RWPE1 (cell line): ENCODE data around the gene ZFPM1.

Experiments used
- CTCF ChIA-PET: fragments of 350-600 bp; sonication (Branson Sonifier 250); formaldehyde crosslinking; extraction: SDS; loops from one replicate; lab custom pipeline; 2021; lab: Yijun Ruan, JAX
- POLR2A ChIA-PET: fragments of 400-600 bp; formaldehyde crosslinking; extraction: SDS; loops from one replicate; lab custom pipeline; 2020; ENCODE audit warnings: antibody characterized with exemption; ENCODE audit not compliant: low non-redundant PET; lab: Yijun Ruan, JAX
- DNase-seq: peaks from one replicate; pipeline ENCODE4 v3.0.0; 2012; ENCODE audit warnings: low spot score
- H3K27ac ChIP-seq: fragments of 450-650 bp; 2 replicates; pipeline ENCODE4 v1.5.1; 2017
- TF ChIP-seq, protein P1 (sequence below): fragments of 450-650 bp; conservative IDR thresholded peaks from 2 replicates; pipeline ENCODE4 v1.5.1; 2017; ENCODE audit warnings: low read depth, mild to moderate bottlenecking

ZFPM1 gene

DNA sequence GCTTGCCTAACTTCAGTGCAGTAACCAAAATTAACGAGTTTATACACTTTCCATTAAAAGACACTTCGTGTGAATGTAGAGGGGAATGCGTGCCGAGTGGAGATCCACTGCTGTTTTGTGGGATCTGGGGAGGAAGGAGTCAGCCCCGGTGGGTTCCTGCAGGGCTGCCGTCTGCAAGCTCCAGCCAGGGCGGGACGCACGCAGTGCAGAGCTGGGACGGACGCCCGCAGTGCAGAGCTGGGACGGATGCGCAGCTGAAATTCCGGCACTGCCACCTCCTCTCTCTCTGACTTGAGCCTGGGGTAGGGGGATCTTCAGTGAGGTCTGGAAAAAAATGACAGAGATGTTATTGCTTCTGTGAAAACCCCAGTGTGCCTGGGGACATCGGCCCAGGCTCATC is 100.7 kb downstream of the ZFPM1 start:
- H3K27ac ChIP-seq: no peak overlapping the region
- TF ChIP-seq, protein P1, sequence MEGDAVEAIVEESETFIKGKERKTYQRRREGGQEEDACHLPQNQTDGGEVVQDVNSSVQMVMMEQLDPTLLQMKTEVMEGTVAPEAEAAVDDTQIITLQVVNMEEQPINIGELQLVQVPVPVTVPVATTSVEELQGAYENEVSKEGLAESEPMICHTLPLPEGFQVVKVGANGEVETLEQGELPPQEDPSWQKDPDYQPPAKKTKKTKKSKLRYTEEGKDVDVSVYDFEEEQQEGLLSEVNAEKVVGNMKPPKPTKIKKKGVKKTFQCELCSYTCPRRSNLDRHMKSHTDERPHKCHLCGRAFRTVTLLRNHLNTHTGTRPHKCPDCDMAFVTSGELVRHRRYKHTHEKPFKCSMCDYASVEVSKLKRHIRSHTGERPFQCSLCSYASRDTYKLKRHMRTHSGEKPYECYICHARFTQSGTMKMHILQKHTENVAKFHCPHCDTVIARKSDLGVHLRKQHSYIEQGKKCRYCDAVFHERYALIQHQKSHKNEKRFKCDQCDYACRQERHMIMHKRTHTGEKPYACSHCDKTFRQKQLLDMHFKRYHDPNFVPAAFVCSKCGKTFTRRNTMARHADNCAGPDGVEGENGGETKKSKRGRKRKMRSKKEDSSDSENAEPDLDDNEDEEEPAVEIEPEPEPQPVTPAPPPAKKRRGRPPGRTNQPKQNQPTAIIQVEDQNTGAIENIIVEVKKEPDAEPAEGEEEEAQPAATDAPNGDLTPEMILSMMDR: no peak
- ChIA-PET POLR2A (no interaction called here), CTCF (interaction anchor here (0.6 kb wide), 1 partner anchor 1137 kb away, joined by 3 read pairs; no protein-coding TSS in a partner anchor)
- DNase-seq: no peak

DNA sequence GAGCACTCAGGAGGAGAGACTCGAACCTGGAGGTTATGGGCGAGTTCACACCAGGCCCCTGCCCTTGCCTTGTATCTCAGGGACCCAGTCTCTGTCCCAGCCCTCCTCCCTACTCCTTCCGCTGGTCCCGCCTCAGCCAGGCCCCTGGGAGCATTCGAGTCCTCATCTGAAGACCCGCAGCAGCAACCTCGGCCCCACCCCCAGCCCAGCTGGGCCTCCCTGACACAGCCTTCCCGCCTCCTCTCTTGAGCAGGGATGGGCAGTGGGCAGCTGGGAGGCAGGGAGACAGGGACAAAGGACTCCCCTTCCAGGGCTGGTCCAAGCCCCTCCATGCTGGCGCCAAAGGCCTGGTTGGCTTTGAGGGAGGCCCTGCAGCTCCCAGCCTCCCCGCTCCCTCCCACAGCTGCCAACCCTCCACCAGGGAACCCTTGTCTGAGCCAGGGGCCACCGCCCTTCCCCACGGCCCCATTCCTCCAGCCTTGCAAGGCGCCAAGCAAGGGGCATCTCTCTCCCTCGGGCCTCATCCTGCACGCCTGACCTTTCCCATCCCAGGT is 101.7 kb downstream of the ZFPM1 start:
- CTCF ChIA-PET: interaction anchor here (0.6 kb wide), 1 partner anchor 48 kb away, joined by 4 read pairs; no protein-coding TSS in a partner anchor
- H3K27ac ChIP-seq: no peak overlapping the region
- POLR2A ChIA-PET: no interaction called here
- DNase-seq: no peak
- TF ChIP-seq, protein P1: no peak

DNA sequence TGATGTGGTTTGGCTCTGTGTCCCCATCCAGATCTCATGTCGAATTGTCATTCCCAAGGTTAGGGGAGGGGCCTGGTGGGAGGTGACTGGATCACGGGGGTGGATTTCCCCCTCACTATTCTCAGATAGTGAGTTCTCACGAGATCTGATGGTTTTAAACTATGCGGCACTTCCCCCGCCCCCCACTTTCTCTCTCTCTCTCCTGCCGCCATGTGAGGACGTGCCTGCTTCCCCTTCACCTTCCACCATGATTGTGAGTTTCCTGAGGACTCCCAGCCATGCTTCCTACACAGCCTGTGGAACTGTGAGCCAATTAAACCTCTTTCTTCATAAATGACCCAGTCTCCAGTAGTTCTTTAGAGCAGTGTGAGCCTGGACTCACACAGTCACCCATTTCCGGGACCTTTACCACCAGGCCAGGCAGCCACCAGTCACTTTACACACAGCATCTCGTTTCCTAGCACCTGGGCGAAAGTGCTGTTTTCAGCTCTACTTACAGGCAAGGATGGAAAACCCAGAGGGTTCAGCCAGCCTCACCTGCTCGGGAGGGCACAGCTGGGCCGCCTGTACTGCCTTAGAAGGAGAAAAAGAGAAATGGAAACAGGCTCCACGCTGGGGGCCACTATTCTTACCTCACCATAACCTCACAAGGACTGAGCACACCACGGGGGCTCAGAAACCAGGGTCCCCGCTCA is 103.4 kb downstream of the ZFPM1 start:
- TF ChIP-seq, protein P1: no peak
- H3K27ac ChIP-seq: no peak overlapping the region
- no peak for DNase-seq
- ChIA-PET CTCF (no interaction called here), POLR2A (no interaction called here)

DNA sequence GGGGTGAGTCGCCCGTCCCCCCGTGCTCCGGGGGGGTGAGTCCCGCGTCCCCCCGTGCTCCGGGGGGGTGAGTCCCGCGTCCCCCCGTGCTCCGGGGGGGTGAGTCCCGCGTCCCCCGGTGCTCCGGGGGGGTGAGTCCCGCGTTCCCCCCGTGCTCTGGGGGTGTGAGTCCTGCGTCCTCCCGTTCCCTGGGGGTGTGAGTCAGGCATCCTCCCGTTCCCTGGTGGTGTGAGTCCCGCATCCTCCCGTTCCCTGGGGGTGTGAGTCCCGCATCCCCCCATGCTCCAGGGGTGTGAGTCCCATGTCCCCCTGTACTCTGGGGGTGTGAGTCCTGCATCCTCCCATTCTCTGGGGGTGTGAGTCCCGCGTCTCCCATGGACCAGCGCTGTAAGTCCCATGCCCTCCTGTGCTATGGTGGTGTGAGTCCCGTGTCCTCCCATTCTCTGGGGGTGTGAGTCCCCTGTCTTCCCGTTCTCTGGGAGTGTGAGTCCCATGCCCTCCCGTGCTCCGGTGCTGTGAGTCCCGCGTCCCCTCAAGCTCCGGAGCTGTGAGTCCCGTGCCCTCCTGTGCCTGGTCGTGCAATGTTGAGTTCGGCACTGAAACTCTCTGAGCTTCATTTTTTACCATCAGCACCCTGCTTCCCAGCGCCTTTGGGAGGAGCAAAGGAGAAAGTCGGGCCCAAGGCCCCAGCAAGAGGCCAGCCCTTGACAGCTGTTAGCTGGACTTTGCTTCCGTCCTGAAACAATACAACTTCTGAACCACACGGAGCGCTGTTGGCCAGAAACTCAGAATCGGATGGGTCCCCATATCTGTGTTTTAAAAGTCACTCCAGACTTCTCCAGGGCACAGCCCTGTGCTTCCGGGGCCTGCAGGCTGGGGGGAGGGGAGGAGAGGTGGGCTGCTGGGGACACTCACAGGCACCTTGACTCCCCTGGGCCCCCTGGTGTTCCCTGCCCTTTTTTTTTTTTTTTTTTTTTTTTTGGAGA is 105.7 kb downstream of the ZFPM1 start:
- TF ChIP-seq, protein P1: peak; percentile 31
- POLR2A ChIA-PET: no interaction called here
- CTCF ChIA-PET: interaction anchor here (0.6 to 0.7 kb wide), 4 partner anchors 9 to 557 kb away, joined by 3 to 4 read pairs (median 4); no protein-coding TSS in a partner anchor
- H3K27ac ChIP-seq: no peak overlapping the region
- peak; percentile 39 for DNase-seq

DNA sequence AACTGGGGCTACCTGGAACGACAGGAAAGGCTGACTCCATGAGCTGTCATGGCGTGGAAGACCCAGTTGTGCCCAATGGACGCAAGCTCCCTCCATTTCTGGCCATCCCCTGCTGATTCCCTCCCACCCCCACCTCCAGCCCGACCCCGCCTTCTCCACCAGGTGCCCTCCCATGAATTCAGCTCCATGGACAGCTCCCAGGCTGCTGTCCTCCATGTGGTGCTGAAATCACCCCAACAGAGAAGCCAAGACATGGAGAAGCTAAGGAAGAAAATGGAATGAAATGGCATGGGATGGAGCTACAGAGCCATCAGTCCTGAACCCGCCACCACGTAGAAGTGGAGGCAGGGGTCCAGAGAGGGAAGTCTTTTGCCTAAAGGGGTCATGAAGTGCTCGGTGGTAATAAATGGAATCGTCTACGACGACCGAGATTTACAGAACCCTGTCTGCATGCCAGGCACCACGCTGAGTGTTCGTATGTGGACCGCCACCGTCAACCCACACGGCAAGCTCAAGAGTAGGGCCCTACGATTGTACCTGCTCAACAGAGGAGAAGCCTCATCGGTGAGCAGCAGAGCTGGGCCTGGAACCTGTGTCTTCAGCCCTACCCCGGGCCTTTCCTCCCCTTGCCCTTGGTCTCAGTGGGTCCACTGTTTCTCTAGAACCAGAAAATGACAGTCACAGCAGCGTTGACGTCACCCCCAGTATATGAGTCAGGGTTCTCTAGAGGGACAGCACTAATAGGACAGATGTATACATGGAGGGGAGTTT is 107.8 kb downstream of the ZFPM1 start:
- DNase-seq: peak; percentile 16
- POLR2A ChIA-PET: interaction anchor here (1.2 kb wide), 1 partner anchor 9 kb away, joined by 4 read pairs; the partner anchor contains the start of gene ZC3H18
- no peak overlapping the region for H3K27ac ChIP-seq
- CTCF ChIA-PET: interaction anchor here (0.5 to 1.0 kb wide), 9 partner anchors 12 to 1310 kb away, joined by 3 to 5 read pairs (median 3); no protein-coding TSS in a partner anchor
- TF ChIP-seq, protein P1: no peak
